GM19023 (cell line): Measurements from ENCODE around the gene KDM6A.
"Not testable (repeated sequence)": the region's sequence is repeated elsewhere in the genome, so short reads cannot be mapped to it uniquely, and the experiment has no call there.

Experiments
- ATAC-seq: cut with Tn5 transposase; IDR thresholded peaks from one replicate; pipeline ENCODE4 v1.9.1; 2021; ENCODE audit warnings: mild to moderate bottlenecking, moderate library complexity; ENCODE audit not compliant: unreplicated experiment

KDM6A gene

GRCh38 chrX:44999872-45000271, 126.9 kb downstream of the KDM6A start:
- ATAC-seq: not testable (repeated sequence)

GRCh38 chrX:45001048-45001447, 128.1 kb downstream of the KDM6A start:
- ATAC-seq: no peak

GRCh38 chrX:45003085-45003484, 130.1 kb downstream of the KDM6A start:
- no peak for ATAC-seq

- no peak for ATAC-seq
Observed at GRCh38 chrX:45006002-45006800, 133.2 kb downstream of the KDM6A start.

- peak; percentile 62 for ATAC-seq
Observed at GRCh38 chrX:45007598-45007997, 134.6 kb downstream of the KDM6A start.

GRCh38 chrX:45009371-45010000, 136.5 kb downstream of the KDM6A start:
- ATAC-seq: no peak

GRCh38 chrX:45011131-45011530, 138.1 kb downstream of the KDM6A start:
- no peak for ATAC-seq

- no peak for ATAC-seq
Observed at GRCh38 chrX:45011597-45011996, 138.6 kb downstream of the KDM6A start.

- no peak for ATAC-seq
Observed at GRCh38 chrX:45017946-45018345, 145.0 kb downstream of the KDM6A start.

- no peak for ATAC-seq
Observed at GRCh38 chrX:45022150-45022549, 149.2 kb downstream of the KDM6A start.

GRCh38 chrX:45024501-45024900, 151.5 kb downstream of the KDM6A start:
- ATAC-seq: no peak

- ATAC-seq: no peak
Observed at GRCh38 chrX:45026036-45026435, 153.0 kb downstream of the KDM6A start.

- ATAC-seq: no peak
Observed at GRCh38 chrX:45031830-45032378, 158.9 kb downstream of the KDM6A start.

GRCh38 chrX:45035071-45035470, 162.1 kb downstream of the KDM6A start:
- no peak for ATAC-seq

GRCh38 chrX:45036161-45036560, 163.2 kb downstream of the KDM6A start:
- ATAC-seq: no peak

- ATAC-seq: not testable (repeated sequence)
Observed at GRCh38 chrX:45040137-45040536, 167.1 kb downstream of the KDM6A start.

- no peak for ATAC-seq
Observed at GRCh38 chrX:45046417-45046816, 173.4 kb downstream of the KDM6A start.

- ATAC-seq: no peak
Observed at GRCh38 chrX:45050558-45050957, 177.6 kb downstream of the KDM6A start.

GRCh38 chrX:45056428-45057145, 183.6 kb downstream of the KDM6A start:
- ATAC-seq: no peak

GRCh38 chrX:45059906-45060305, 186.9 kb downstream of the KDM6A start:
- ATAC-seq: not testable (repeated sequence)

GRCh38 chrX:45063319-45064095, 190.5 kb downstream of the KDM6A start:
- no peak for ATAC-seq
